Heart left ventricle (tissue), 16 donors: ENCODE results near the gene ZNF584. TPM values are rescaled to one million over a fixed set of nuclear protein-coding genes. Genes with fewer than 3 reads are reported as not detected.

Experiments used
- ATAC-seq, 4 donors: fragments of 200-7000 bp; cut with Tn5 transposase; one replicate each; pipeline ENCODE4 v1.9.1; 2020 to 2022; ENCODE audit warnings: moderate library complexity in 4 of 4, mild to moderate bottlenecking in 3 of 4, moderate number of reproducible peaks in 1 of 4
- DNase-seq, 5 donors: peaks; one replicate each; pipeline ENCODE4 v3.0.0-alpha.2; 2020
- H3K27ac ChIP-seq, 12 donors: fragments of 200-600 bp; sonication (generic) in 4 of 12; one replicate each; pipeline versions ENCODE4 v1.5.0 to v1.8.0; 2016 to 2022; ENCODE audit warnings: mild to moderate bottlenecking in 2 of 12
- H3K27me3 ChIP-seq, 9 donors: fragments of 200-600 bp; sonication (generic) in 2 of 9; one replicate each; pipeline versions ENCODE4 v1.5.1 to v1.8.0; 2016 to 2022; ENCODE audit warnings: mild to moderate bottlenecking in 3 of 9
- H3K36me3 ChIP-seq, 9 donors: fragments of 200-600 bp; sonication (generic) in 2 of 9; one replicate each; pipeline versions ENCODE4 v1.5.0 to v1.8.0; 2018 to 2022; ENCODE audit warnings: mild to moderate bottlenecking in 2 of 9
- H3K4me1 ChIP-seq, 12 donors: fragments of 200-600 bp; sonication (generic) in 4 of 12; one replicate each; pipeline versions ENCODE4 v1.5.0 to v1.8.0; 2016 to 2022; ENCODE audit warnings: mild to moderate bottlenecking in 3 of 12
- H3K4me3 ChIP-seq, 12 donors: fragments of 200-600 bp; sonication (generic) in 4 of 12; one replicate each; pipeline versions ENCODE4 v1.5.0 to v1.8.0; 2017 to 2022; ENCODE audit warnings: mild to moderate bottlenecking in 9 of 12, moderate library complexity in 4 of 12
- H3K9me3 ChIP-seq, 12 donors: fragments of 200-600 bp; sonication (generic) in 4 of 12; one replicate each; pipeline versions ENCODE4 v1.5.0 to v1.8.0; 2016 to 2022; ENCODE audit warnings: mild to moderate bottlenecking in 1 of 12
- CTCF ChIP-seq, 12 donors: fragments of 200-600 bp; sonication (generic) in 4 of 12; IDR thresholded peaks; one replicate each; pipeline versions ENCODE4 v1.5.0 to v1.8.0; 2018 to 2022; ENCODE audit warnings: antibody characterized with exemption in 12 of 12, mild to moderate bottlenecking in 5 of 12
- POLR2A ChIP-seq, 2 donors: fragments of 450-650 bp; IDR thresholded peaks; one replicate each; pipeline ENCODE4 v1.6.1; 2017; ENCODE audit warnings: antibody characterized with exemption in 2 of 2, mild to moderate bottlenecking in 2 of 2, moderate library complexity in 2 of 2
- WGBS, 4 donors: extraction: QIAGEN DNeasy Blood & Tissue Kit in 2 of 4; methylation state at CpG; one replicate each; pipeline versions ENCODE4 v1.1.5 to v1.1.7; 2013 to 2018; 5-methylcytosine and 5-hydroxymethylcytosine counted together
- intact Hi-C, 10 donors: fragments of 100-400 bp; cut with DNase I; formaldehyde crosslinking; loops; one replicate each; pipeline versions ENCODE4 v1.11.1 to v1.14.2; 2022
- polyA plus RNA-seq, 2 donors: library from polyadenylated mRNA; stranded (reverse); fragments of 200-250 nt; gene quantifications; one replicate each; pipeline ENCODE4 v1.2.3, GENCODE V29; 2013
- total RNA-seq, 9 donors: library from RNA; depleted of rRNA in 2 of 9; stranded (reverse); fragments of >200 nt in 2 of 9; fragmentation: NEBNext Ultra II Directional in 3 of 9; extraction: Animal tissue kit (Norgen Biotek cat#: 25700) in 3 of 9; gene quantifications; one replicate each; pipeline versions ENCODE4 v1.1.0 to v1.2.4, GENCODE V29; 2016 to 2023
- donor health status: ischemic (EF 13 %, LVEDD 7.1; RV severe dilation, severe dysfunction).
- donor health status: healthy with polysubstance abuse.
- donor health status: DM: no; HTN: yes; CAD: no.
- donor health status: DM: no; HTN: no; CAD: no.
- donor health status: ischemic (EF 25% LVEDD 6.9; RV normal size, moderate dysfunction).
- donor health status: ischemic (EF 25% LVEDD 5.7; RV mildly dilated, moderate dysfunction).
- donor health status: healthy.
- donor health status: DM: yes; HTN: yes; CAD: no.
- donor health status: ischemic (EF 35%, LVEDD 5.7; RV mildly dilated, moderate dysfunction).
- donor health status: nonischemic (EF 11% LVEDD 7.7; RV severe dilation, severe dysfunction).
- donor health status: DM: yes; HTN: yes; CAD: no.
- donor health status: PGD.
- donor health status: ischemic (EF 29% LVEDD 5.4; RV normal size, mild dysfunction).
- donor health status: nonischemic (EF 23%, LVEDD 6.1; RV moderate dilation, normal function).

The ZNF584 gene
- total and polyA plus RNA-seq, 11 donors, result 6.1 to 31.4 (median 16.9) TPM

GRCh38 chr19:58416604-58417003 is 8.2 kb downstream of the ZNF584 start:
- TF ChIP-seq POLR2A (IDR thresholded peaks at IDR 0.05) (no peak), CTCF (IDR thresholded peaks at IDR 0.05) (no peak)
- peaks cover 3 to 62% (median 43%) of the 10 kb centered on the region in 9 donors for H3K36me3 ChIP-seq
- no peak for ATAC-seq
- 97 to 99% (median 98%) methylated on average over 5 of the region's 5 CpGs for WGBS, 4 donors
- H3K27ac ChIP-seq, result no peak overlapping the region
- no peaks in the 10 kb centered on the region for H3K27me3 ChIP-seq
- peaks cover 0 to 7% (median 0%) of the 10 kb centered on the region in 12 donors for H3K9me3 ChIP-seq
- DNase-seq, result no peak
- intact Hi-C loops, result no loop called here
- no peaks in the 10 kb centered on the region for H3K4me1 ChIP-seq
- H3K4me3 ChIP-seq, result no peak overlapping the region

- ATAC-seq (no peak), DNase-seq (no peak)
- TF ChIP-seq CTCF (IDR thresholded peaks at IDR 0.05) (no peak), POLR2A (IDR thresholded peaks at IDR 0.05) (no peak)
- no peaks in the 10 kb centered on the region for H3K27me3 ChIP-seq
- H3K4me1 ChIP-seq, result no peaks in the 10 kb centered on the region
- H3K27ac ChIP-seq, result no peak overlapping the region
- intact Hi-C loops, result no loop called here
- peaks cover 0 to 7% (median 0%) of the 10 kb centered on the region in 12 donors for H3K9me3 ChIP-seq
- peaks cover 3 to 65% (median 43%) of the 10 kb centered on the region in 9 donors for H3K36me3 ChIP-seq
- no peak overlapping the region for H3K4me3 ChIP-seq
- 96 to 98% (median 97%) methylated on average over 7 of the region's 7 CpGs for whole genome bisulfite sequencing, 4 donors
Measured at GRCh38 chr19:58417071-58417470, 8.6 kb downstream of the ZNF584 start.

GRCh38 chr19:58428617-58429016 is 20.2 kb downstream of the ZNF584 start:
- H3K36me3 ChIP-seq, result peaks cover 0 to 21% (median 5%) of the 10 kb centered on the region in 9 donors
- ATAC-seq, result no peak
- H3K4me3 ChIP-seq, result no peak overlapping the region
- peaks cover 4 to 80% (median 57%) of the 10 kb centered on the region in 12 donors for H3K9me3 ChIP-seq
- TF ChIP-seq CTCF (IDR thresholded peaks at IDR 0.05) (no peak), POLR2A (IDR thresholded peaks at IDR 0.05) (no peak)
- WGBS, 4 donors, result 63 to 83% (median 74%) methylated on average over 1 of the region's 1 CpG
- no peak overlapping the region for H3K27ac ChIP-seq
- no peaks in the 10 kb centered on the region for H3K4me1 ChIP-seq
- no peaks in the 10 kb centered on the region for H3K27me3 ChIP-seq
- intact Hi-C loops, result no loop called here
- no peak for DNase-seq

GRCh38 chr19:58429745-58430144 is 21.3 kb downstream of the ZNF584 start:
- no peaks in the 10 kb centered on the region for H3K27me3 ChIP-seq
- peaks cover 12 to 91% (median 69%) of the 10 kb centered on the region in 12 donors for H3K9me3 ChIP-seq
- TF ChIP-seq POLR2A (IDR thresholded peaks at IDR 0.05) (no peak), CTCF (IDR thresholded peaks at IDR 0.05) (no peak)
- H3K36me3 ChIP-seq, result peaks cover 11 to 32% (median 16%) of the 10 kb centered on the region in 9 donors
- H3K4me3 ChIP-seq, result no peak overlapping the region
- DNase-seq, result no peak
- intact Hi-C loops, result no loop called here
- H3K4me1 ChIP-seq, result no peaks in the 10 kb centered on the region
- H3K27ac ChIP-seq, result no peak overlapping the region
- peak in 1 of 4 donors; percentile 24 for ATAC-seq
